Endothelial cell (in vitro differentiated cells): ENCODE results near the gene ENDOU. TPM values are rescaled to one million over a fixed set of nuclear protein-coding genes. Genes with fewer than 3 reads are reported as not detected.

Source experiments
- DNase-seq: peaks from one replicate; pipeline ENCODE4 v3.0.0; 2021; ENCODE audit warnings: low spot score
- H3K27ac Mint-ChIP-seq: one replicate; pipeline ENCODE4 v1.8.0; 2021; ENCODE audit warnings: mixed read lengths, inconsistent platforms; ENCODE audit not compliant: unreplicated experiment
- H3K27me3 Mint-ChIP-seq: one replicate; pipeline ENCODE4 v1.8.0; 2021; ENCODE audit warnings: mild to moderate bottlenecking, moderate library complexity, mixed read lengths, inconsistent platforms; ENCODE audit not compliant: unreplicated experiment
- H3K36me3 Mint-ChIP-seq: one replicate; pipeline ENCODE4 v1.8.0; 2021; ENCODE audit warnings: mild to moderate bottlenecking, low read depth, mixed read lengths, inconsistent platforms; ENCODE audit not compliant: unreplicated experiment
- H3K4me1 Mint-ChIP-seq: one replicate; pipeline ENCODE4 v1.8.0; 2021; ENCODE audit warnings: mild to moderate bottlenecking, mixed read lengths, inconsistent platforms; ENCODE audit not compliant: unreplicated experiment
- H3K4me3 Mint-ChIP-seq: one replicate; pipeline ENCODE4 v1.8.0; 2021; ENCODE audit warnings: mild to moderate bottlenecking, mixed read lengths, inconsistent platforms; ENCODE audit not compliant: unreplicated experiment
- H3K9me3 Mint-ChIP-seq: one replicate; pipeline ENCODE4 v1.8.0; 2021; ENCODE audit warnings: mixed read lengths, inconsistent platforms; ENCODE audit not compliant: unreplicated experiment
- total RNA-seq: library from RNA; stranded (reverse); fragmentation: NEBNext Ultra II Directional; extraction: Animal tissue kit (Norgen Biotek cat#: 25700); gene quantifications from one replicate; pipeline ENCODE4 v1.2.1, GENCODE V29; 2021; ENCODE audit not compliant: unreplicated experiment
- TF ChIP-seq, protein P1 (sequence below): fragments of 200-600 bp; sonication (generic); IDR thresholded peaks from one replicate; pipeline ENCODE4 v1.5.0; 2021; ENCODE audit warnings: antibody characterized with exemption; ENCODE audit not compliant: unreplicated experiment

ENDOU gene
- total RNA-seq, 1 donor from 2014 or later = 1.6 TPM

DNA sequence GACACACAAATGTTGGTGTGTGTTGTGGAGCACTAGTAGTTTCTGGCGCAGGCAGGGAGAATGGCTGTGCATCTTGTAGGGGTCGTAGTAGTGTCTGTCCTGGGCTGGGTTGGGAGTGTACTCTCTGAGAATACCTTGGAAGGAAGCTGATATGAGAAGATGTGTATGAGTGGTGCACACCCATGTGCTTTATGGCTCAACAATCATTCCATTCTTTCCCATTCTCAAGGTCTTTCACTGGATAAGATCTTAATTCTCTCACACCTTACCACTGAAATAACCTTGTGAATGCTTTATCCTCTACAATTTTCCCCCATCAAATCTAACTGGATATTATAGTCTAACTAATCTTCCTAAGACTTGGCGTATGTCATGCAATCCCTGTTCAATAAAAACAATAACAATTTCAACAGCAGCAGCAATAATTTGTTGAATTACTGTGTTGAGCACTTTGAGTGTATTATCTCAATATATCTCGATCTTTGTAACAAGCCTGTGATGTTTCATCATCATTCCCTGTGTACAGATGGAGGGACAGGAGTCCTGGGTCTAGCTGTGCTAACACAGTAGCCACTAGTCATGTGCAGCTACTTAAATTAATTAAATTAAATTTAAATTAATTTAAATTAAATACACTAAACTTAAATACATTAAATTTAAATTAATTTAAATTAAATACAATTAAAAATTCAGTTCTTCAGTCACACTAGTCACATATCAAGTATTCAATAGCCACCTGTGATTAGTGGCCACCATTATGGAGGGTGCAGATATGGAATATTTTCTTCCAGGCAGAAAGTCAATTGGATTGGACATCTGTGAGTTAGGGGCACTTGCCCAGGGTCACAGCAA is 44.2 kb upstream of the ENDOU start:
- H3K36me3 Mint-ChIP-seq = peaks cover 25% of the 10 kb centered on the region
- peaks cover 17% of the 10 kb centered on the region for H3K27me3 Mint-ChIP-seq
- TF ChIP-seq, protein P1, sequence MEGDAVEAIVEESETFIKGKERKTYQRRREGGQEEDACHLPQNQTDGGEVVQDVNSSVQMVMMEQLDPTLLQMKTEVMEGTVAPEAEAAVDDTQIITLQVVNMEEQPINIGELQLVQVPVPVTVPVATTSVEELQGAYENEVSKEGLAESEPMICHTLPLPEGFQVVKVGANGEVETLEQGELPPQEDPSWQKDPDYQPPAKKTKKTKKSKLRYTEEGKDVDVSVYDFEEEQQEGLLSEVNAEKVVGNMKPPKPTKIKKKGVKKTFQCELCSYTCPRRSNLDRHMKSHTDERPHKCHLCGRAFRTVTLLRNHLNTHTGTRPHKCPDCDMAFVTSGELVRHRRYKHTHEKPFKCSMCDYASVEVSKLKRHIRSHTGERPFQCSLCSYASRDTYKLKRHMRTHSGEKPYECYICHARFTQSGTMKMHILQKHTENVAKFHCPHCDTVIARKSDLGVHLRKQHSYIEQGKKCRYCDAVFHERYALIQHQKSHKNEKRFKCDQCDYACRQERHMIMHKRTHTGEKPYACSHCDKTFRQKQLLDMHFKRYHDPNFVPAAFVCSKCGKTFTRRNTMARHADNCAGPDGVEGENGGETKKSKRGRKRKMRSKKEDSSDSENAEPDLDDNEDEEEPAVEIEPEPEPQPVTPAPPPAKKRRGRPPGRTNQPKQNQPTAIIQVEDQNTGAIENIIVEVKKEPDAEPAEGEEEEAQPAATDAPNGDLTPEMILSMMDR = no peak
- H3K4me1 Mint-ChIP-seq = peaks cover 12% of the 10 kb centered on the region
- H3K27ac Mint-ChIP-seq = no peak overlapping the region
- no peak overlapping the region for H3K4me3 Mint-ChIP-seq
- no peak for DNase-seq
- H3K9me3 Mint-ChIP-seq = no peaks in the 10 kb centered on the region

DNA sequence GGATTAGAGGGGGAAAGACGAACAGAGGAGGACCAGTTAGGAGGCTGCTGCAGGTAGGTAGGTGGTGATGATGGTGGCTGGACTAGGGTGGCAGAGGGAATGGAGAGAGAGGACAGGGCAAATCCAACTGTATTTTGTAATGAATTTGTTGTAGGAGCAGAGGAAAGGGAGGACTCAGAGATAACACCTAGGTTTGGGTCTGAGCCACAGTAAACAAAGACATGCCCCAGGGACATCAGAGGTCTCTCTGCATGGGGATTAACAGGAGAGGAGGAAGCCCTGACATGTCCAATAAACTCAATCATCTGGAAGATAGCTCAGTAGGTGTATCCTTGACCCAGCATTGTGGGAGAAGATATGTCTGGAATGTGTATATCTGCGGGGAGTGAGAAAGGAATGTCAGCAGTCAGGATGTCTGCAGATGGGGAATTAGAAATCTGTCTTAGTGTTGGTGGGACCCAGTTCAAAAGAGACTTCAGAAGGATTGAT is 43.1 kb upstream of the ENDOU start:
- no peak for DNase-seq
- Mint-ChIP-seq H3K9me3 (no peaks in the 10 kb centered on the region), H3K4me3 (no peak overlapping the region), H3K36me3 (peaks cover 29% of the 10 kb centered on the region), H3K4me1 (peaks cover 17% of the 10 kb centered on the region), H3K27me3 (peaks cover 10% of the 10 kb centered on the region), H3K27ac (no peak overlapping the region)
- TF ChIP-seq, protein P1 = no peak

DNA sequence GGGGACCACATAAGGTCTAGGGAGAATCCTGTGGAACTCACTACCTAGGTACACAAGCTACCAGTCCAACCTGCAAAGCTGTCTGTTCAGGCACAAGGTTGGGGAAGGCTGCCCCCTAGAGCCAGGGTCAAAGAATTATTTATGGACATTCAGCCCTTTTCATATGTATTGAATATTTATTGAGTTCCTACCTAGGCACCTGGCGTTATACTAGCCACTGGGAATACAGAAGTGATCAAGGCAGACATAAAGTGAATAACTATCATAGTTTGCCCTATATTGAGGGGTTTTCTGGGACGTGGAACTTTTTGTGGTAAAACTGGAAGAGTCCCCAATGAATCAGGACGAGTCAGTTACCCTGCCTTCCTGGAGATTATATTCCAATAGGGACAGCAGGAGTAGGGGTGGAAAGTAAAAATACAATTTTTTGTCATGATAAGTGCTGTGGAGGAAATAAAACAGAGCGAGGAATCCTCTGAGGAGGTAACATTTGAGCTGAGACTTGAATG is 42.0 kb upstream of the ENDOU start:
- Mint-ChIP-seq H3K4me3 (no peak overlapping the region), H3K36me3 (peaks cover 33% of the 10 kb centered on the region), H3K27ac (no peak overlapping the region), H3K4me1 (peaks cover 22% of the 10 kb centered on the region), H3K27me3 (peaks cover 8% of the 10 kb centered on the region), H3K9me3 (no peaks in the 10 kb centered on the region)
- peak; percentile 67 for DNase-seq
- TF ChIP-seq, protein P1 = peak; percentile 75

DNA sequence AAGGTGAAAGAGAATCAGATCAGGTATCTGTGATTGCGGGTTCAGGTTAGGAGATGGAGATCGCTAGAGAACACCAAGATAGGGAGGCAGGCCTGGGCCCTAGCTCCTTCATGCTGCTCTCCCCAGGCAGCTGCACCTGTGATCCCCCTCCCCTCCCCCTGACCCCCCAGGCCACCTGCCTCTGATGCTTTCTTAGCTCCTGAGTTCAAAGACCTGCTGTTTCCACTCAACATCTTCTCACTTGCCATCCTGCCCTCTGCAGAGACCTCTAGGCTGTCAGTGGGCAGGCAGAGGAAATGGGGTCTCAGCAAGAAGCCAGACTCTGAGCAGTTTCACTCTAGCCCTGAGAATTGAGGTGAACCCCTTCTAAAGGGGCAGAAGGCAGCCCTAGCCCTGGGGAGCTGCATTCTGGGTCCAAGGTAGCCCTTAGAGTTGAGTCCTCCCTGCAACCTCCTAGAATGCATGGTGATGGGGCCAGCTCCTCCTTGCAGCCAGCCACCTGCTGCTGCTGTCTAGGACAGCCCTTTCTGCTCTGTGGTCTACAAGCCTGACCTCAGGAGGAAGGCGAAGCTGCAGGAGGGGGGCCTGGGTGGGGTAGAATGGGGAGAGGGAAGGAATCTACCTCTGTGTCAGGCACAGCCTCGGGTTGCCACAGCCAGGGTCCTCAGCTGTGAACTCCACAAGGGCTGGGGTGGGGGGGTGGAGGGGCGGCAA is 41.4 kb upstream of the ENDOU start:
- Mint-ChIP-seq H3K4me3 (no peak overlapping the region), H3K36me3 (peaks cover 36% of the 10 kb centered on the region), H3K27ac (no peak overlapping the region), H3K4me1 (peaks cover 25% of the 10 kb centered on the region), H3K9me3 (no peaks in the 10 kb centered on the region), H3K27me3 (peaks cover 11% of the 10 kb centered on the region)
- no peak for DNase-seq
- TF ChIP-seq, protein P1 = no peak
